Measurements from ENCODE around the gene BMPR1B.

- TF ChIP-seq, protein P1, sequence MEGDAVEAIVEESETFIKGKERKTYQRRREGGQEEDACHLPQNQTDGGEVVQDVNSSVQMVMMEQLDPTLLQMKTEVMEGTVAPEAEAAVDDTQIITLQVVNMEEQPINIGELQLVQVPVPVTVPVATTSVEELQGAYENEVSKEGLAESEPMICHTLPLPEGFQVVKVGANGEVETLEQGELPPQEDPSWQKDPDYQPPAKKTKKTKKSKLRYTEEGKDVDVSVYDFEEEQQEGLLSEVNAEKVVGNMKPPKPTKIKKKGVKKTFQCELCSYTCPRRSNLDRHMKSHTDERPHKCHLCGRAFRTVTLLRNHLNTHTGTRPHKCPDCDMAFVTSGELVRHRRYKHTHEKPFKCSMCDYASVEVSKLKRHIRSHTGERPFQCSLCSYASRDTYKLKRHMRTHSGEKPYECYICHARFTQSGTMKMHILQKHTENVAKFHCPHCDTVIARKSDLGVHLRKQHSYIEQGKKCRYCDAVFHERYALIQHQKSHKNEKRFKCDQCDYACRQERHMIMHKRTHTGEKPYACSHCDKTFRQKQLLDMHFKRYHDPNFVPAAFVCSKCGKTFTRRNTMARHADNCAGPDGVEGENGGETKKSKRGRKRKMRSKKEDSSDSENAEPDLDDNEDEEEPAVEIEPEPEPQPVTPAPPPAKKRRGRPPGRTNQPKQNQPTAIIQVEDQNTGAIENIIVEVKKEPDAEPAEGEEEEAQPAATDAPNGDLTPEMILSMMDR (IDR thresholded peaks at IDR 0.05; ENCODE audit: poor library complexity), result no peak
- no peak for TF ChIP-seq EZH2phosphoT487 (IDR thresholded peaks at IDR 0.05; ENCODE audit: low read depth, severe bottlenecking, unreplicated experiment)
These were observed 310.6 kb downstream of the BMPR1B start for GRCh38 chr4:95068401-95068800.

Measured in hepatocyte (in vitro differentiated cells).